Fibroblast of lung (primary cell): Measurements from ENCODE around the gene GTSF1L.

Experiments
- EZH2 ChIP-seq: IDR thresholded peaks from 2 replicates; pipeline ENCODE4 v1.5.1; 2012; ENCODE audit warnings: low read length, control low read depth, mild to moderate bottlenecking; ENCODE audit errors: missing control alignments
- TF ChIP-seq, protein P1 (sequence below), 2 donors: IDR thresholded peaks in 1 of 2; conservative IDR thresholded peaks in 1 of 2; 1 replicate in 1 of 2; 2 replicates in 1 of 2; pipeline ENCODE4 v1.5.1; 2011 to 2012; ENCODE audit warnings: low read length in 2 of 2, control low read depth in 1 of 2, inconsistent platforms in 1 of 2, low read depth in 1 of 2, mild to moderate bottlenecking in 1 of 2

GRCh38 chr20:43744151-43744611 is 17.4 kb upstream of the GTSF1L start:
- TF ChIP-seq, protein P1, sequence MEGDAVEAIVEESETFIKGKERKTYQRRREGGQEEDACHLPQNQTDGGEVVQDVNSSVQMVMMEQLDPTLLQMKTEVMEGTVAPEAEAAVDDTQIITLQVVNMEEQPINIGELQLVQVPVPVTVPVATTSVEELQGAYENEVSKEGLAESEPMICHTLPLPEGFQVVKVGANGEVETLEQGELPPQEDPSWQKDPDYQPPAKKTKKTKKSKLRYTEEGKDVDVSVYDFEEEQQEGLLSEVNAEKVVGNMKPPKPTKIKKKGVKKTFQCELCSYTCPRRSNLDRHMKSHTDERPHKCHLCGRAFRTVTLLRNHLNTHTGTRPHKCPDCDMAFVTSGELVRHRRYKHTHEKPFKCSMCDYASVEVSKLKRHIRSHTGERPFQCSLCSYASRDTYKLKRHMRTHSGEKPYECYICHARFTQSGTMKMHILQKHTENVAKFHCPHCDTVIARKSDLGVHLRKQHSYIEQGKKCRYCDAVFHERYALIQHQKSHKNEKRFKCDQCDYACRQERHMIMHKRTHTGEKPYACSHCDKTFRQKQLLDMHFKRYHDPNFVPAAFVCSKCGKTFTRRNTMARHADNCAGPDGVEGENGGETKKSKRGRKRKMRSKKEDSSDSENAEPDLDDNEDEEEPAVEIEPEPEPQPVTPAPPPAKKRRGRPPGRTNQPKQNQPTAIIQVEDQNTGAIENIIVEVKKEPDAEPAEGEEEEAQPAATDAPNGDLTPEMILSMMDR (conservative IDR thresholded peaks at IDR 0.05 in 1 of 2, IDR thresholded peaks at IDR 0.05 in 1 of 2; ENCODE audit: low read depth in 1 of 2, low read length in 2 of 2) = no peak
- no peak for TF ChIP-seq EZH2
